22Rv1 (cell line): Measurements from ENCODE around the gene TATDN2.

Source experiments
- H3K27ac ChIP-seq: fragments of 450-650 bp; 2 replicates; pipeline ENCODE4 v1.5.1; 2017
- ZFX ChIP-seq: fragments of 450-650 bp; IDR thresholded peaks from 2 replicates; pipeline ENCODE4 v1.6.1; 2017; ENCODE audit warnings: antibody characterized with exemption, borderline replicate concordance
- TF ChIP-seq, protein P1 (sequence below): fragments of 450-650 bp; IDR thresholded peaks from 2 replicates; pipeline ENCODE4 v1.5.1; 2017; ENCODE audit warnings: mild to moderate bottlenecking

The TATDN2 gene

DNA sequence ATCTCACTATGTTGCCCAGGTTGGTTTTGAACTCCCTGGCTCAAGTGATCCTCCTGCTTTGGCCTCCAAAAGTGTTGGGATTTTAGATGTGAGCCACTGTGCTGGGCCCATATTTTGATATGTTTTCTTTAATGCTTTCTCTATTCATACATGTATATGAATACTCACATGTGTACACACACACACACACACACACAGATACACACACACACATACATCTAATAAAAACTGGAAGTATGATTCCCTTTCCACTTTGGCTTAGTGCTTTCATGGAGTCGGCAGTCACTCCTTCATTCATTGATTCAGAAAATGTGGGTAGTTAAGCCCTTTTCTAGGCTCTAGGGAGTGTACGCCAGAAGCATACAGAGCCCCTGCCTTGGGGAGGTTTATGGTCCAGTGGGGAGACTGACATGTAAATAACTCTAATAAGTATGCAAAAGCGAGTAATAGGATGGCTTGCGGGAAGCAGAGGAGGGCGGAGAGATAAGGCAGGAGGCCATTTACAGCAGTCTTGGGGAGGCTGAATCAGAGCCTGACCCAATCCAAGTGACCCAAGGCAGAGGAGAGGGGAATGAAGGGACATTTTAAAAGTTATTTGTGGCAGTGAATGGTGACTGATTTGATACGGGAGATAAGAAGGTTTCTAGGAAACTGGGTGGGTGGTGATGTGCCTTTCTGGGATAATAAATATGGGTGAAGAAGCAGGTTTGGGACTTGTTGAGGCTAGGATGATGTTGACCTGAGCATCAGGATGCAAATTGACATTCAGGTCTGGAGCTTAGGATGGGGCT, 32.5 kb upstream of the TATDN2 start:
- H3K27ac ChIP-seq: no peak overlapping the region
- TF ChIP-seq, protein P1, sequence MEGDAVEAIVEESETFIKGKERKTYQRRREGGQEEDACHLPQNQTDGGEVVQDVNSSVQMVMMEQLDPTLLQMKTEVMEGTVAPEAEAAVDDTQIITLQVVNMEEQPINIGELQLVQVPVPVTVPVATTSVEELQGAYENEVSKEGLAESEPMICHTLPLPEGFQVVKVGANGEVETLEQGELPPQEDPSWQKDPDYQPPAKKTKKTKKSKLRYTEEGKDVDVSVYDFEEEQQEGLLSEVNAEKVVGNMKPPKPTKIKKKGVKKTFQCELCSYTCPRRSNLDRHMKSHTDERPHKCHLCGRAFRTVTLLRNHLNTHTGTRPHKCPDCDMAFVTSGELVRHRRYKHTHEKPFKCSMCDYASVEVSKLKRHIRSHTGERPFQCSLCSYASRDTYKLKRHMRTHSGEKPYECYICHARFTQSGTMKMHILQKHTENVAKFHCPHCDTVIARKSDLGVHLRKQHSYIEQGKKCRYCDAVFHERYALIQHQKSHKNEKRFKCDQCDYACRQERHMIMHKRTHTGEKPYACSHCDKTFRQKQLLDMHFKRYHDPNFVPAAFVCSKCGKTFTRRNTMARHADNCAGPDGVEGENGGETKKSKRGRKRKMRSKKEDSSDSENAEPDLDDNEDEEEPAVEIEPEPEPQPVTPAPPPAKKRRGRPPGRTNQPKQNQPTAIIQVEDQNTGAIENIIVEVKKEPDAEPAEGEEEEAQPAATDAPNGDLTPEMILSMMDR: no peak
- no peak for TF ChIP-seq ZFX

DNA sequence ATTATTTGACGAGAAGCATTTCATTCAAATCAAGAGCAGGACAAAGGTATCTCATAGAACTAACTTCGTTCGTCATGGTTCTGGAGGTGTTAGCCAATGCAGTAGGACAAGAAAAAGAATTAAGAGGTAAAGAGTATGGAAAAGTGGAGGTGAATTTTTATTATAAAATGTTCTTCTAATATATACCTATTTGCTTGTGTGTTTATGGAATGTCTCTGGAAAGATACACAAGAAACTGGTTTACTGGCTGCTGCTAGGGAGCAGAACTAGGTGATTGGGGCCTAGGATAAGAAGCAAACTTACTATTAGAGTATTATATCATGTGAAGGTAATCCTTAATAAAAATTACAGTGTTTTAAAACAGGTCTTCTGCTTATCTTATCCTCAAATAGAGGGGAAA, 30.9 kb upstream of the TATDN2 start:
- no peak for TF ChIP-seq ZFX
- TF ChIP-seq, protein P1: no peak
- H3K27ac ChIP-seq: no peak overlapping the region

DNA sequence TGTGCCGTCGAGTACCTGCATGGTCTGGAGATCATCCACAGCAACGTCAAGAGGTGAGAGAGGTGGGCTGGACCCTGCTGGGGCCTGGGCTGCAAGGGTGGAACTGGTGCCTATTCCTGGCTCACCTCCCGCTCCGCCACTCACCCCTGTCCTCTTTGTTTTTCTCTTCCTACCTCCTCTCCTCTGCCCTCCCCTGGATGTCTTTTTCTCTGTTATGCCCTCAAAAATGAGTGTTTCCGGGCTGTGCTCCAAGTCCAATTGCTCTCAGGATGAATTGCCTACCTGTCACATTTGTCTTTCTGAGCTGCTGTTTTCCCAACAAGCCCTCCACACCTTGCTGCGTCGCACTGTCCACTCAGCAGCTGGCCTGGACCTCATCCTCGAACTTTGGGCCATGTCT, 28.5 kb upstream of the TATDN2 start:
- no peak overlapping the region for H3K27ac ChIP-seq
- TF ChIP-seq, protein P1: no peak

DNA sequence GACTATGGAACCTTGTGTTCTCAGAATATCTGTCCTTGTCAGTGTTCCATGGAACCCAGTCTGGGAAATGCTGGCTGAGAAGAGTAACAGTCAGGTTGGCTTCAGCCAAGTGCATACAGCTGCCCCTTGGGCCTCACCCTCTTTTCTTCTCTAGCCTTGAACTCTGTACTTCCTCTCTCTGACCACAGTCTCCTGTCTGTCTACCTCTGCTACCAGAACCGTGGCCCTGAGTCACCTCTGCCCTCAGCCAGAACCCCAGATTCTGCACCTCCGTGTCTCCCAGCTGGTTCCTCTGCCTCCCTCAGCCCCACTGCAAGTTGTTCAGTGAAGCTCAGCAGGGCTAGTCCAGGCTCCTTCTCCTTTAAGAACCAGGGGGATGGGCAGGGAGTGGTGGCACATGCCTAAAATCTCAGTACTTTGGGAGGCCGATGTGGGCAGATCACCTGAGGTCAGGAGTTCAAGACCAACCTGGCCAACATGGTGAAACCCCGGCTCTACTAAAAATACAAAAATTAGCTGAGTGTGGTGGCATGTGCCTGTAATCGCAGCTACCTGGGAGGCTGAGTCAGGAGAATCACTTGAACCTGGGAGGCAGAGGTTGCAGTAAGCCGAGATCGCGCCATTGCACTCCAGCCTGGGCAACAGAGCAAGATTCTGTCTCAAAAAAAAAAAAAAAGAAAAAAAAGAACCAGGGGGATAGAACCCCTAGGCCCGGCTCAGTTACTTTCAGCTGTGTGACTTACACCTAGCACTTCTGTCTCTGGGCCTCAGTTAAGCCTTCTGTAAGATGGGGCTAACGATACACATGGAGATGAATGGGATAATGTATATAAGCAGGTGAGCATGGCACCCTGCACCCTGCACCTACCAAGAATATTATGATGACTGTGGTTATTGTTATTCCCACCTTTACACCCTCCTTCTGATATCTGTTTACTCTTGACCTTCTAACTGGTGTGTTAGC, 24.3 kb upstream of the TATDN2 start:
- H3K27ac ChIP-seq: no peak overlapping the region
- TF ChIP-seq, protein P1: no peak
- TF ChIP-seq ZFX: no peak

DNA sequence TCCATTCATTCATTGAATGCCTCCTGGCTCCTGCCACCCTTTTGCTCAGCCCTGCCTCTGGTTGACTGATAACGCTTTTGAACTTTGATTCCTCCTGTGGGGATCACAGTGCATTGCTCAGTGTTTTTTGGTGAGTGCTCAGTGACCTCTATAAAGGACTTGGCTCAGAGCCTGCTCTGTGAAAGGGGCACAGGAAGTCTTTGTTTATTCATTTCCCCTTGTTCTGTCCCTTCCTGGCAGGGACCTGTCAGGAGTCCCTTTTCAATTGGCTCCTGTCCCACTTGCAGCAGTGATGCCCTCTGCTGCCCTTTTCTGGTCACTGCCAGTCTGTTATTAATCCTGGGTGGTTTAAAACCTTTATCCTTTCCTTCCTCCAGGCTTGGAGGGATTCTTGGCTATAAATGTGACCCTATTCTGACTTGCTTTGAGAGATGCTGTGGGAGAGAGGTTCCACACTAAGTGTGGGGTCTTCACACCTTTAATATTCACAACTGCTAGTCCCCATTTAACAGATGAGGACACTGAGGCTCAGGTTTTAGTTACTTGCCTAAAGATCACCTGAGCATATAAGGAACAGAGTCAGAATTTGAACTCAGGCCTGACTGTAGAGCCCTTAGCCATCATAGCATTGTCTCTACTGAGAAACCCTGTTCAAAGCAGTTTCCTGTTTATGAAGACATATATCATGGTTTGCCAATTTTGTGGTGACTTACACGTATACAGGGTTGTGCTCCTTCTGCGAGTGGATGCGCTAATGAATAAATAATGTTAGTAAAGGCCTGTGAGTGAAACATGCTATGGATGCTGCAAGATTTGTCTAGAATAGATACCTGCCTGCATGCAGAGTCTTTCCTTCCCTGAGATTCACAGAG, 23.2 kb upstream of the TATDN2 start:
- TF ChIP-seq, protein P1: peak; percentile 88
- TF ChIP-seq ZFX: no peak
- no peak overlapping the region for H3K27ac ChIP-seq

DNA sequence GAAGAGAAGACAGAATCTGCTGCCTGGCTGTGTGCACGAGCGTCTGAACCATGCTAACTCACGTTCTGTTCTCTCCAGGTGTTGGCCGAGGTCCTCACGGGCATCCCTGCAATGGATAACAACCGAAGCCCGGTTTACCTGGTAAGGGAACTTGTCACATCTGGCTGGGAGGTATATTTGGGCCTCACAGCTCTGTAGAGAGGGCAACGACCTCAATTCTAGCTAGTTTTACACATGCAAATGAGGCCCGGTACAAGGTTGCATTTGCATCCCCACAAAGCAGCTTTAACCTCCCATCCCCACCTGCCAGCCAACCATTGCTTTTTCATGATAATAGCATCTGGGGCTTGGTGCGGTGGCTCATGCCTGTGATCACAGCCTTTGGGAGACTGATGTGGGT, 22.0 kb upstream of the TATDN2 start:
- no peak overlapping the region for H3K27ac ChIP-seq
- TF ChIP-seq ZFX: no peak
- TF ChIP-seq, protein P1: no peak
